HUES64 (cell line): ENCODE results near the gene CFAP54.
"Not testable (repeated sequence)": the region's sequence is repeated elsewhere in the genome, so short reads cannot be mapped to it uniquely, and the experiment has no call there.

Source experiments
- H3K27ac ChIP-seq: 2 replicates; pipeline ENCODE4 v1.7.0; 2013; ENCODE audit warnings: low read depth, low read length, inconsistent platforms
- H3K27me3 ChIP-seq: 2 replicates; pipeline ENCODE4 v1.6.1; 2013; ENCODE audit warnings: mild to moderate bottlenecking, low read length; ENCODE audit not compliant: insufficient read depth
- H3K36me3 ChIP-seq: 2 replicates; pipeline ENCODE4 v1.6.1; 2013; ENCODE audit warnings: mild to moderate bottlenecking, low read length; ENCODE audit not compliant: insufficient read depth
- H3K4me1 ChIP-seq: 2 replicates; pipeline ENCODE4 v1.6.1; 2013; ENCODE audit warnings: mild to moderate bottlenecking, low read length, moderate library complexity; ENCODE audit not compliant: insufficient read depth
- H3K4me3 ChIP-seq: 2 replicates; pipeline ENCODE4 v1.5.1; 2013; ENCODE audit warnings: mild to moderate bottlenecking, low read length, moderate library complexity
- H3K9ac ChIP-seq: 2 replicates; pipeline ENCODE4 v1.6.1; 2013; ENCODE audit warnings: mild to moderate bottlenecking, low read depth, low read length
- H3K9me3 ChIP-seq: 2 replicates; pipeline ENCODE4 v1.6.1; 2013; ENCODE audit warnings: low read depth, low read length; ENCODE audit not compliant: insufficient read depth
- WGBS: fragments of 150-250, 120-280 bp; methylation state at CpG from one replicate; pipeline ENCODE4 v1.1.7; 2013; ENCODE audit warnings: missing lambda C conversion rate; 5-methylcytosine and 5-hydroxymethylcytosine counted together

The CFAP54 gene

GRCh38 chr12:96482086-96482485, 7.3 kb upstream of the CFAP54 start:
- Histone ChIP-seq H3K4me1 (no peaks in the 10 kb centered on the region; the same call in 1 of the 2 replicates), H3K27ac (no peak overlapping the region), H3K4me3 (no peak overlapping the region), H3K9me3 (no peaks in the 10 kb centered on the region), H3K9ac (no peak overlapping the region), H3K36me3 (no peaks in the 10 kb centered on the region), H3K27me3 (no peaks in the 10 kb centered on the region)
- WGBS = 90% methylated on average over 5 of the region's 5 CpGs

GRCh38 chr12:96483116-96483515, 6.3 kb upstream of the CFAP54 start:
- WGBS = 100% methylated on average over 2 of the region's 2 CpGs

GRCh38 chr12:96486751-96487613, 2.4 kb upstream of the CFAP54 start:
- H3K27me3 ChIP-seq = peaks cover 18% of the 10 kb centered on the region
- no peaks in the 10 kb centered on the region for H3K36me3 ChIP-seq
- no peak overlapping the region for H3K4me3 ChIP-seq
- no peak overlapping the region for H3K27ac ChIP-seq
- H3K4me1 ChIP-seq = no peaks in the 10 kb centered on the region
- H3K9ac ChIP-seq = no peak overlapping the region
- no peaks in the 10 kb centered on the region for H3K9me3 ChIP-seq
- WGBS = 93% methylated on average over 12 of the region's 12 CpGs

More at GRCh38 chr12:96483116-96483515, 6.3 kb upstream of the CFAP54 start:
- Histone ChIP-seq H3K9me3 (no peaks in the 10 kb centered on the region), H3K36me3 (no peaks in the 10 kb centered on the region), H3K9ac (no peak overlapping the region), H3K4me1 (no peaks in the 10 kb centered on the region; the same call in 1 of the 2 replicates), H3K4me3 (no peak overlapping the region), H3K27ac (no peak overlapping the region), H3K27me3 (peaks cover under 1% of the 10 kb centered on the region; the same call in 1 of the 2 replicates)

- H3K36me3 ChIP-seq = no peaks in the 10 kb centered on the region
- no peaks in the 10 kb centered on the region for H3K4me1 ChIP-seq
- 97% methylated on average over 2 of the region's 3 CpGs for WGBS
- H3K9ac ChIP-seq = no peak overlapping the region
- peaks cover 18% of the 10 kb centered on the region for H3K27me3 ChIP-seq
- no peaks in the 10 kb centered on the region for H3K9me3 ChIP-seq
- H3K4me3 ChIP-seq = no peak overlapping the region
- H3K27ac ChIP-seq = no peak overlapping the region
Measured at GRCh38 chr12:96487634-96488033, 1.7 kb upstream of the CFAP54 start.

GRCh38 chr12:96493106-96493505, 3.7 kb downstream of the CFAP54 start:
- H3K36me3 ChIP-seq = no peaks in the 10 kb centered on the region
- H3K27ac ChIP-seq = no peak overlapping the region
- H3K9ac ChIP-seq = no peak overlapping the region

GRCh38 chr12:96494154-96494553, 4.8 kb downstream of the CFAP54 start:
- H3K9me3 ChIP-seq, H3K9ac ChIP-seq, H3K4me1 ChIP-seq, H3K4me3 ChIP-seq, H3K27ac ChIP-seq, H3K36me3 ChIP-seq, H3K27me3 ChIP-seq: not testable (repeated sequence)
- over 99% methylated on average over 6 of the region's 6 CpGs for WGBS

More at GRCh38 chr12:96493106-96493505, 3.7 kb downstream of the CFAP54 start:
- no peak overlapping the region for H3K4me3 ChIP-seq
- no peaks in the 10 kb centered on the region for H3K4me1 ChIP-seq
- peaks cover 17% of the 10 kb centered on the region for H3K27me3 ChIP-seq
- H3K9me3 ChIP-seq = no peaks in the 10 kb centered on the region

GRCh38 chr12:96495155-96495554, 5.8 kb downstream of the CFAP54 start:
- Histone ChIP-seq H3K36me3 (no peaks in the 10 kb centered on the region), H3K9ac (no peak overlapping the region), H3K27ac (no peak overlapping the region), H3K27me3 (peaks cover 2% of the 10 kb centered on the region), H3K4me3 (no peak overlapping the region), H3K4me1 (no peaks in the 10 kb centered on the region), H3K9me3 (no peaks in the 10 kb centered on the region)
- WGBS = 95% methylated on average over 10 of the region's 11 CpGs

- Histone ChIP-seq H3K4me1 (0 out of 2 replicates have a peak, but pooled peaks cover 2% of the 10 kb centered on the region), H3K9ac (no peak overlapping the region), H3K9me3 (no peaks in the 10 kb centered on the region), H3K27ac (no peak overlapping the region), H3K4me3 (no peak overlapping the region), H3K27me3 (no peaks in the 10 kb centered on the region), H3K36me3 (no peaks in the 10 kb centered on the region)
- no CpG with 5 or more reads among the region's 2 CpGs for WGBS
Measured at GRCh38 chr12:96495841-96496545, 6.6 kb downstream of the CFAP54 start.

- no peaks in the 10 kb centered on the region for H3K27me3 ChIP-seq
Measured at GRCh38 chr12:96496944-96497343, 7.6 kb downstream of the CFAP54 start.

GRCh38 chr12:96497855-96498254, 8.5 kb downstream of the CFAP54 start:
- no peak overlapping the region for H3K27ac ChIP-seq
- H3K9me3 ChIP-seq = no peaks in the 10 kb centered on the region
- no peak overlapping the region for H3K9ac ChIP-seq
- no peak overlapping the region for H3K4me3 ChIP-seq
- no peaks in the 10 kb centered on the region for H3K36me3 ChIP-seq
- no peaks in the 10 kb centered on the region for H3K27me3 ChIP-seq
- H3K4me1 ChIP-seq = peaks cover 7% of the 10 kb centered on the region; the same call in 1 of the 2 replicates
- whole genome bisulfite sequencing = 96% methylated on average over 2 of the region's 2 CpGs

More at GRCh38 chr12:96496944-96497343, 7.6 kb downstream of the CFAP54 start:
- Histone ChIP-seq H3K4me1 (peaks cover 7% of the 10 kb centered on the region; the same call in 1 of the 2 replicates), H3K9me3 (no peaks in the 10 kb centered on the region), H3K4me3 (no peak overlapping the region), H3K9ac (no peak overlapping the region), H3K36me3 (no peaks in the 10 kb centered on the region), H3K27ac (no peak overlapping the region)
- WGBS = 91% methylated on average over 1 of the region's 1 CpG

- WGBS = 89% methylated on average over 3 of the region's 3 CpGs
Measured at GRCh38 chr12:96500693-96501092, 11.3 kb downstream of the CFAP54 start.

More at GRCh38 chr12:96500693-96501092, 11.3 kb downstream of the CFAP54 start:
- no peaks in the 10 kb centered on the region for H3K36me3 ChIP-seq
- H3K27me3 ChIP-seq = no peaks in the 10 kb centered on the region
- H3K4me1 ChIP-seq = peaks cover 7% of the 10 kb centered on the region; the same call in 1 of the 2 replicates
- H3K27ac ChIP-seq = no peak overlapping the region
- H3K9ac ChIP-seq = no peak overlapping the region
- H3K4me3 ChIP-seq = no peak overlapping the region
- H3K9me3 ChIP-seq = no peaks in the 10 kb centered on the region
